GM12878 (cell line): ENCODE results near the gene SPC24. TPM values are rescaled to one million over a fixed set of nuclear protein-coding genes. Genes with fewer than 3 reads are reported as not detected.

Source experiments
- ATAC-seq: fragments of 200-7000 bp; cut with Tn5 transposase; 3 replicates; pipeline ENCODE4 v1.9.1; 2020; ENCODE audit warnings: mild to moderate bottlenecking, moderate library complexity
- BruUV-seq: library from RNA; stranded (reverse); fragments of 400-500 nt; replicated peaks from 2 replicates; lab custom pipeline; 2021; lab: Mats Ljungman, UMichigan
- CTCF ChIA-PET: fragments of 300-600 bp; sonication (Branson Sonifier 250); formaldehyde crosslinking; extraction: SDS; loops from one replicate; lab custom pipeline; 2021; ENCODE audit warnings: inconsistent platforms; lab: Yijun Ruan, JAX
- POLR2A ChIA-PET: fragments of 350-600 bp; formaldehyde crosslinking; extraction: SDS; loops from one replicate; lab custom pipeline; 2021; ENCODE audit warnings: inconsistent platforms; lab: Charles Lee
- RAD21 ChIA-PET: fragments of 300-600 bp; sonication (Branson Sonifier 250); formaldehyde crosslinking; loops from one replicate; lab custom pipeline; 2023; ENCODE audit warnings: antibody characterized with exemption; ENCODE audit not compliant: unreplicated experiment; lab: Charles Lee
- SMC1A ChIA-PET: fragments of 300-600 bp; sonication (Branson Sonifier 250); formaldehyde crosslinking; loops from one replicate; lab custom pipeline; 2023; ENCODE audit not compliant: unreplicated experiment, uncharacterized antibody; lab: Charles Lee
- DNase-seq: peaks from one replicate; pipeline ENCODE4 v3.0.0-alpha.2; 2011; ENCODE audit warnings: low read depth, low spot score
- FAIRE-seq: peaks from 3 replicates; lab custom pipeline; 2011; peaks lifted over from hg19 to GRCh38; lab: Jason Lieb, UNC
- H2AFZ ChIP-seq: 2 replicates; pipeline ENCODE4 v1.6.0; 2011; ENCODE audit warnings: low read depth, low read length, control low read depth; ENCODE audit not compliant: control insufficient read depth
- H3K27ac ChIP-seq: 2 replicates; pipeline ENCODE4 v1.5.1; 2011; ENCODE audit warnings: control low read depth; ENCODE audit not compliant: control insufficient read depth, insufficient read depth
- H3K27me3 ChIP-seq, 2 experiments: replicated peaks in 1 of 2; 2 replicates each; pipeline versions ENCODE4 v1.6.0 to v1.6.1; 2011; ENCODE audit warnings: low read length in 1 of 2; ENCODE audit not compliant: control insufficient read depth in 2 of 2, insufficient read depth in 2 of 2
- H3K36me3 ChIP-seq, 2 experiments: 2 replicates each; pipeline ENCODE4 v1.5.1; 2011; ENCODE audit warnings: low read length in 1 of 2; ENCODE audit not compliant: control insufficient read depth in 2 of 2, insufficient read depth in 2 of 2
- H3K4me1 ChIP-seq: 2 replicates; pipeline ENCODE4 v1.6.1; 2011; ENCODE audit warnings: mild to moderate bottlenecking, low read length, moderate library complexity, mixed read lengths; ENCODE audit not compliant: control insufficient read depth, insufficient read depth
- H3K4me2 ChIP-seq: 2 replicates; pipeline ENCODE4 v1.6.0; 2011; ENCODE audit warnings: control low read depth; ENCODE audit not compliant: control insufficient read depth, insufficient read depth
- H3K4me3 ChIP-seq: fragments of 200-600 bp; sonication (generic); 2 replicates; pipeline ENCODE4 v1.5.1; 2016
- H3K79me2 ChIP-seq: 2 replicates; pipeline ENCODE4 v1.6.0; 2011; ENCODE audit warnings: low read length; ENCODE audit not compliant: control insufficient read depth, insufficient read depth
- H3K9ac ChIP-seq: 2 replicates; pipeline ENCODE4 v1.8.0; 2011; ENCODE audit warnings: low read length, control low read depth, mixed read lengths; ENCODE audit not compliant: control insufficient read depth, insufficient read depth
- H3K9me3 ChIP-seq: replicated peaks from 3 replicates; pipeline ENCODE4 v1.5.1; 2011; ENCODE audit warnings: mild to moderate bottlenecking, low read length; ENCODE audit not compliant: control insufficient read depth, insufficient read depth
- H4K20me1 ChIP-seq: 2 replicates; pipeline ENCODE4 v1.6.0; 2011; ENCODE audit not compliant: control insufficient read depth, insufficient read depth
- BHLHE40 ChIP-seq, 2 experiments: fragments of 450-650 bp in 1 of 2; IDR thresholded peaks; 2 replicates each; pipeline ENCODE4 v1.6.1; 2011 to 2017; ENCODE audit warnings: low read depth in 2 of 2, borderline replicate concordance in 1 of 2, improper control_type of control experiment in 1 of 2, low read length in 1 of 2, mild to moderate bottlenecking in 1 of 2
- EZH2 ChIP-seq: IDR thresholded peaks from 2 replicates; pipeline ENCODE4 v1.6.1; 2012; ENCODE audit warnings: low read depth, mild to moderate bottlenecking, control low read depth, inconsistent platforms, low read length, borderline replicate concordance; ENCODE audit not compliant: control insufficient read depth
- KAT2A ChIP-seq: conservative IDR thresholded peaks from 2 replicates; pipeline ENCODE4 v1.6.1; 2011; ENCODE audit warnings: low read depth, low read length; ENCODE audit not compliant: control insufficient read depth
- KLF5 ChIP-seq: fragments of 450-650 bp; IDR thresholded peaks from 2 replicates; pipeline ENCODE4 v1.6.1; 2014; ENCODE audit warnings: mild to moderate bottlenecking; ENCODE audit not compliant: partially characterized antibody
- MEF2B ChIP-seq: fragments of 450-650 bp; IDR thresholded peaks from 2 replicates; pipeline ENCODE4 v1.6.1; 2018; ENCODE audit warnings: mild to moderate bottlenecking, moderate library complexity; ENCODE audit not compliant: partially characterized antibody, poor library complexity, severe bottlenecking
- RBBP5 ChIP-seq: fragments of 200-600 bp; sonication (generic); conservative IDR thresholded peaks from 2 replicates; pipeline ENCODE4 v1.6.1; 2016
- RCOR1 ChIP-seq: conservative IDR thresholded peaks from 2 replicates; pipeline ENCODE4 v1.6.1; 2012; ENCODE audit warnings: low read depth, low read length, improper control_type of control experiment
- SIX5 ChIP-seq: IDR thresholded peaks from 2 replicates; pipeline ENCODE4 v1.6.1; 2011; ENCODE audit warnings: mild to moderate bottlenecking, low read depth, low read length, moderate library complexity; ENCODE audit not compliant: severe bottlenecking
- SUZ12 ChIP-seq: fragments of 200-600 bp; sonication (generic); IDR thresholded peaks from one replicate; pipeline ENCODE4 v1.6.1; 2018; ENCODE audit warnings: antibody characterized with exemption, mild to moderate bottlenecking; ENCODE audit not compliant: unreplicated experiment
- WGBS: methylation state at CpG from one replicate; pipeline ENCODE4 v1.1.6; 2016; ENCODE audit warnings: low lambda C conversion rate; ENCODE audit not compliant: insufficient replicate concordance, insufficient coverage; ENCODE audit errors: missing lambda C conversion rate; 5-methylcytosine and 5-hydroxymethylcytosine counted together
- in situ Hi-C: fragments of 300-500 bp; cut with MboI; formaldehyde crosslinking; loops from 9 replicates; pipeline ENCODE4 v1.14.3; 2018; ENCODE audit warnings: mixed read lengths
- intact Hi-C: fragments of 100-400 bp; cut with micrococcal nuclease; formaldehyde crosslinking; loops from one replicate; pipeline ENCODE4 v1.14.2; 2022; ENCODE audit not compliant: unreplicated experiment
- polyA plus RNA-seq, 11 experiments: library from polyadenylated mRNA; depleted of rRNA in 4 of 11; unstranded in 6 of 11; stranded (reverse) in 5 of 11; fragments of >200 nt; fragmentation: Nextera tagmentation in 4 of 11; fragmentation: Illumina TruSeq in 1 of 11; extraction: Ambion mirVana in 4 of 11; extraction: Trizol in 1 of 11; gene quantifications; 1 replicate in 1 of 11; 2 replicates in 10 of 11; pipeline versions ENCODE4 v1.2.1 to v1.2.3, GENCODE V29; 2011 to 2016; ENCODE audit warnings: inconsistent platforms in 2 of 11, missing spikeins in 2 of 11, low read depth in 1 of 11
- total RNA-seq, 4 experiments: library from RNA; depleted of rRNA in 3 of 4; stranded (reverse); fragments of >200 nt in 3 of 4; fragmentation: Illumina TruSeq in 1 of 4; extraction: Trizol in 1 of 4; gene quantifications; 2 replicates each; pipeline versions ENCODE4 v1.2.1 to v1.2.3, GENCODE V29; 2013 to 2021
- TF ChIP-seq, protein P1 (sequence below): fragments of 450-650 bp; IDR thresholded peaks from 2 replicates; pipeline ENCODE4 v1.6.1; 2017; ENCODE audit warnings: mild to moderate bottlenecking, moderate library complexity
- TF ChIP-seq, protein P2 (sequence below): IDR thresholded peaks from 2 replicates; pipeline ENCODE4 v1.6.1; 2012; ENCODE audit warnings: low read length, inconsistent platforms
- TF ChIP-seq, protein P3 (sequence below): fragments of 450-650 bp; IDR thresholded peaks from 2 replicates; pipeline ENCODE4 v1.6.1; 2014; ENCODE audit warnings: mild to moderate bottlenecking
- TF ChIP-seq, protein P4 (sequence below): fragments of 450-650 bp; IDR thresholded peaks from 2 replicates; pipeline ENCODE4 v1.6.1; 2017; ENCODE audit warnings: borderline replicate concordance

SPC24 gene
- total and polyA plus RNA-seq, 10 of the 15 experiments (the other 5 are each of a cell fraction or from before 2014, with no cell fraction given), result 9.4 to 72.6 (median 40.7) TPM

DNA sequence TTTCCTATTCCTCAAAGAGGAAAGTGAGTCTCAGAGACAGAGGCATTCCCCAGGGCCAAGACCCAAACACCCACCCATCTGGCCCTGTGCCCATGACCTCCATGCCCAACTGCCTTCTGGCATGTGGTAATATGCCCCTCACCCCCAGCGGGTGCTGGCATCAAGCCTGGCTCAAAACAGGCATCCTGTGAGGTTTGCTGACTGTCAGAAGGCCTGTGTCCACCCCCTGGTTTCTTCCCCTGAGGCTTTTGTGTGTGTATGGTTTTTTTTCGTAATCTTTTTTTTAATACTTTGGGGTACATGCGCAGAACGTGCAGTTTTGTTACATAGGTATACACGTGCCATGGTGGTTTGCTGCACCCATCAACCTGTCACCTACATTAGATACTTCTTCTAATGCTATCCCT, 49.4 kb upstream of the SPC24 start (continued):
- TF ChIP-seq, protein P1, sequence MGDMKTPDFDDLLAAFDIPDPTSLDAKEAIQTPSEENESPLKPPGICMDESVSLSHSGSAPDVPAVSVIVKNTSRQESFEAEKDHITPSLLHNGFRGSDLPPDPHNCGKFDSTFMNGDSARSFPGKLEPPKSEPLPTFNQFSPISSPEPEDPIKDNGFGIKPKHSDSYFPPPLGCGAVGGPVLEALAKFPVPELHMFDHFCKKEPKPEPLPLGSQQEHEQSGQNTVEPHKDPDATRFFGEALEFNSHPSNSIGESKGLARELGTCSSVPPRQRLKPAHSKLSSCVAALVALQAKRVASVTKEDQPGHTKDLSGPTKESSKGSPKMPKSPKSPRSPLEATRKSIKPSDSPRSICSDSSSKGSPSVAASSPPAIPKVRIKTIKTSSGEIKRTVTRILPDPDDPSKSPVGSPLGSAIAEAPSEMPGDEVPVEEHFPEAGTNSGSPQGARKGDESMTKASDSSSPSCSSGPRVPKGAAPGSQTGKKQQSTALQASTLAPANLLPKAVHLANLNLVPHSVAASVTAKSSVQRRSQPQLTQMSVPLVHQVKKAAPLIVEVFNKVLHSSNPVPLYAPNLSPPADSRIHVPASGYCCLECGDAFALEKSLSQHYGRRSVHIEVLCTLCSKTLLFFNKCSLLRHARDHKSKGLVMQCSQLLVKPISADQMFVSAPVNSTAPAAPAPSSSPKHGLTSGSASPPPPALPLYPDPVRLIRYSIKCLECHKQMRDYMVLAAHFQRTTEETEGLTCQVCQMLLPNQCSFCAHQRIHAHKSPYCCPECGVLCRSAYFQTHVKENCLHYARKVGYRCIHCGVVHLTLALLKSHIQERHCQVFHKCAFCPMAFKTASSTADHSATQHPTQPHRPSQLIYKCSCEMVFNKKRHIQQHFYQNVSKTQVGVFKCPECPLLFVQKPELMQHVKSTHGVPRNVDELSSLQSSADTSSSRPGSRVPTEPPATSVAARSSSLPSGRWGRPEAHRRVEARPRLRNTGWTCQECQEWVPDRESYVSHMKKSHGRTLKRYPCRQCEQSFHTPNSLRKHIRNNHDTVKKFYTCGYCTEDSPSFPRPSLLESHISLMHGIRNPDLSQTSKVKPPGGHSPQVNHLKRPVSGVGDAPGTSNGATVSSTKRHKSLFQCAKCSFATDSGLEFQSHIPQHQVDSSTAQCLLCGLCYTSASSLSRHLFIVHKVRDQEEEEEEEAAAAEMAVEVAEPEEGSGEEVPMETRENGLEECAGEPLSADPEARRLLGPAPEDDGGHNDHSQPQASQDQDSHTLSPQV, result no peak
- TF ChIP-seq BHLHE40 (IDR thresholded peaks at IDR 0.05; ENCODE audit: borderline replicate concordance in 1 of 2, low read depth in 2 of 2, low read length in 1 of 2), result peak; percentile 52 to 81; a peak in 3 of 4 replicates
- peak; percentile 23 for TF ChIP-seq MEF2B
- TF ChIP-seq SUZ12, result no peak

DNA sequence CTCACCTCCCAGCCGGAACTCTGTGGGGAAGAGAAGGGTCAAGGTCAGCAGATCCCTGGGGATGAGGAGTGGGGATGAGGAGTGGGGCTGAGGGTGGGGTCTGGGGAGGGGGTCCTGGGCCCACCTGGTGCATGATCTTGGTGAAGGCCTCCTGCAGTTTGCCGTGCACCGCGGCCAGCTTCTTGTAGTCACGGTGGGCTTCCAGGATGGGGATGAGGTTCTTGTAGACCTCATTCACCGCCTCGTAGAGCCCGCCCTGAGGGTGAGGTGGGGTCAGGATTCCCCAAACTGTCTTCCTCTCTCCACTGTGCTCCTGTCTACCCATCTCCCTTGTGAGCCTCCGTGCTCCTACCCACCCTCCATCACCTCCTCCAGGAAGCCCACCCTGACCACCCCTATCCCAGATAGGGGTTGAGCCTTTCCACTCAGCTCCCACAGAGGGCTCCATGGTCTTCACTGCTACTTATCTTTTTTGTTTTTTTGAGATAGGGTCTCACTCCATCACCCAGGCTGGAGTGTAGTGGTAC, 48.6 kb upstream of the SPC24 start:
- WGBS, result 53% methylated on average over 9 of the region's 9 CpGs
- POLR2A ChIA-PET, result interaction anchor here (0.6 to 1.0 kb wide), 2 partner anchors 24 to 337 kb away, joined by 3 to 5 read pairs; no protein-coding TSS in a partner anchor
- TF ChIP-seq, protein P2, sequence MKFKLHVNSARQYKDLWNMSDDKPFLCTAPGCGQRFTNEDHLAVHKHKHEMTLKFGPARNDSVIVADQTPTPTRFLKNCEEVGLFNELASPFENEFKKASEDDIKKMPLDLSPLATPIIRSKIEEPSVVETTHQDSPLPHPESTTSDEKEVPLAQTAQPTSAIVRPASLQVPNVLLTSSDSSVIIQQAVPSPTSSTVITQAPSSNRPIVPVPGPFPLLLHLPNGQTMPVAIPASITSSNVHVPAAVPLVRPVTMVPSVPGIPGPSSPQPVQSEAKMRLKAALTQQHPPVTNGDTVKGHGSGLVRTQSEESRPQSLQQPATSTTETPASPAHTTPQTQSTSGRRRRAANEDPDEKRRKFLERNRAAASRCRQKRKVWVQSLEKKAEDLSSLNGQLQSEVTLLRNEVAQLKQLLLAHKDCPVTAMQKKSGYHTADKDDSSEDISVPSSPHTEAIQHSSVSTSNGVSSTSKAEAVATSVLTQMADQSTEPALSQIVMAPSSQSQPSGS, result no peak
- TF ChIP-seq KLF5, result no peak
- TF ChIP-seq, protein P3, sequence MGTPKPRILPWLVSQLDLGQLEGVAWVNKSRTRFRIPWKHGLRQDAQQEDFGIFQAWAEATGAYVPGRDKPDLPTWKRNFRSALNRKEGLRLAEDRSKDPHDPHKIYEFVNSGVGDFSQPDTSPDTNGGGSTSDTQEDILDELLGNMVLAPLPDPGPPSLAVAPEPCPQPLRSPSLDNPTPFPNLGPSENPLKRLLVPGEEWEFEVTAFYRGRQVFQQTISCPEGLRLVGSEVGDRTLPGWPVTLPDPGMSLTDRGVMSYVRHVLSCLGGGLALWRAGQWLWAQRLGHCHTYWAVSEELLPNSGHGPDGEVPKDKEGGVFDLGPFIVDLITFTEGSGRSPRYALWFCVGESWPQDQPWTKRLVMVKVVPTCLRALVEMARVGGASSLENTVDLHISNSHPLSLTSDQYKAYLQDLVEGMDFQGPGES, result no peak
- TF ChIP-seq SIX5, result no peak
- TF ChIP-seq KAT2A, result no peak
- TF ChIP-seq EZH2, result no peak
- no peak for TF ChIP-seq RCOR1
- TF ChIP-seq, protein P4, sequence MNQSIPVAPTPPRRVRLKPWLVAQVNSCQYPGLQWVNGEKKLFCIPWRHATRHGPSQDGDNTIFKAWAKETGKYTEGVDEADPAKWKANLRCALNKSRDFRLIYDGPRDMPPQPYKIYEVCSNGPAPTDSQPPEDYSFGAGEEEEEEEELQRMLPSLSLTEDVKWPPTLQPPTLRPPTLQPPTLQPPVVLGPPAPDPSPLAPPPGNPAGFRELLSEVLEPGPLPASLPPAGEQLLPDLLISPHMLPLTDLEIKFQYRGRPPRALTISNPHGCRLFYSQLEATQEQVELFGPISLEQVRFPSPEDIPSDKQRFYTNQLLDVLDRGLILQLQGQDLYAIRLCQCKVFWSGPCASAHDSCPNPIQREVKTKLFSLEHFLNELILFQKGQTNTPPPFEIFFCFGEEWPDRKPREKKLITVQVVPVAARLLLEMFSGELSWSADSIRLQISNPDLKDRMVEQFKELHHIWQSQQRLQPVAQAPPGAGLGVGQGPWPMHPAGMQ, result no peak
- TF ChIP-seq RBBP5, result no peak

More for the DNA sequence above, 48.6 kb upstream of the SPC24 start:
- Histone ChIP-seq H2AFZ (no peak overlapping the region), H3K27me3 (no peaks in the 10 kb centered on the region), H3K9me3 (no peaks in the 10 kb centered on the region), H3K4me1 (peaks cover 11% of the 10 kb centered on the region), H3K79me2 (no peaks in the 10 kb centered on the region), H3K4me3 (no peak overlapping the region), H3K36me3 (no peaks in the 10 kb centered on the region), H3K4me2 (no peak overlapping the region), H3K9ac (no peak overlapping the region), H3K27ac (no peak overlapping the region), H4K20me1 (no peaks in the 10 kb centered on the region)
- BruUV-seq, result no TSS peak
- no peak for FAIRE-seq
- ChIA-PET CTCF (interaction anchor here (0.7 to 3.6 kb wide), 18 partner anchors 10 to 269 kb away, joined by 3 to 25 read pairs (median 3); no protein-coding TSS in a partner anchor), RAD21 (interaction anchor here (0.8 to 1.8 kb wide), 5 partner anchors 49 to 169 kb away, joined by 3 to 13 read pairs (median 5); partner anchors contain the start of gene SPC24), SMC1A (interaction anchor here (0.6 to 1.9 kb wide), 7 partner anchors 25 to 168 kb away, joined by 3 to 10 read pairs (median 5); partner anchors contain the start of gene SPC24)
- no peak for ATAC-seq
- in situ Hi-C loops, result loop anchor here (5.0 kb wide), 1 partner anchor 167 kb away; no protein-coding TSS in a partner anchor
- DNase-seq, result no peak
- intact Hi-C loops, result loop anchor here (2.0 to 5.0 kb wide), 3 partner anchors 77 to 267 kb away; no protein-coding TSS in a partner anchor
